Karpas-422 (cell line): Measurements from ENCODE around the gene PRKCQ. TPM values are rescaled to one million over a fixed set of nuclear protein-coding genes. Genes with fewer than 3 reads are reported as not detected.

Experiments used
- DNase-seq: peaks from one replicate; pipeline ENCODE4 v3.0.0-alpha.2; 2015
- H2AFZ ChIP-seq: fragments of 200-600 bp; sonication (generic); 2 replicates; pipeline ENCODE4 v1.6.1; 2014; ENCODE audit warnings: antibody characterized with exemption, low read length, mixed read lengths
- H3K27ac ChIP-seq: fragments of 200-600 bp; sonication (generic); 2 replicates; pipeline ENCODE4 v1.5.1; 2014; ENCODE audit warnings: mild to moderate bottlenecking, low read length, moderate library complexity
- H3K27me3 ChIP-seq: fragments of 200-600 bp; sonication (generic); 2 replicates; pipeline ENCODE4 v1.6.1; 2014; ENCODE audit warnings: low read length, mixed read lengths
- H3K36me3 ChIP-seq: fragments of 200-600 bp; sonication (generic); 2 replicates; pipeline ENCODE4 v1.6.1; 2014; ENCODE audit warnings: low read length, mixed read lengths; ENCODE audit not compliant: insufficient read depth
- H3K4me1 ChIP-seq: fragments of 200-600 bp; sonication (generic); 2 replicates; pipeline ENCODE4 v1.6.1; 2014; ENCODE audit warnings: mild to moderate bottlenecking, low read length, mixed read lengths
- H3K4me2 ChIP-seq: fragments of 200-600 bp; sonication (generic); 2 replicates; pipeline ENCODE4 v1.6.1; 2014; ENCODE audit warnings: low read length, low read depth, mild to moderate bottlenecking; ENCODE audit not compliant: poor library complexity, severe bottlenecking
- H3K4me3 ChIP-seq: fragments of 200-600 bp; sonication (generic); 2 replicates; pipeline ENCODE4 v1.5.1; 2014; ENCODE audit warnings: mild to moderate bottlenecking, antibody characterized with exemption, low read length, mixed read lengths
- H3K79me2 ChIP-seq: fragments of 200-600 bp; sonication (generic); 2 replicates; pipeline ENCODE4 v1.6.1; 2014; ENCODE audit warnings: mild to moderate bottlenecking, low read length, mixed read lengths
- H3K9ac ChIP-seq: fragments of 200-600 bp; sonication (generic); 2 replicates; pipeline ENCODE4 v1.6.0; 2014; ENCODE audit warnings: low read length
- H3K9me2 ChIP-seq: fragments of 200-600 bp; sonication (generic), shearing (Covaris generic); replicated peaks from 2 replicates; pipeline ENCODE4 v1.6.0; 2014; ENCODE audit warnings: mild to moderate bottlenecking, low read length, moderate library complexity; ENCODE audit not compliant: insufficient read depth
- H3K9me3 ChIP-seq: fragments of 300-700, 200-600 bp; sonication (generic); 2 replicates; pipeline ENCODE4 v1.6.1; 2014; ENCODE audit warnings: low read length, mixed read lengths
- H4K20me1 ChIP-seq: fragments of 200-600 bp; sonication (generic); 2 replicates; pipeline ENCODE4 v1.6.1; 2014; ENCODE audit warnings: mild to moderate bottlenecking, antibody characterized with exemption, low read length, low read depth; ENCODE audit not compliant: insufficient read depth
- total RNA-seq: library from RNA; depleted of rRNA; stranded (reverse); fragments of >200 nt; shearing (Covaris generic); gene quantifications from 2 replicates; pipeline ENCODE4 v1.2.3, GENCODE V29; 2014; ENCODE audit warnings: low replicate concordance

The PRKCQ gene
- total RNA-seq, 1 experiment from 2014 or later = not detected

GRCh38 chr10:6574664-6575176 is 5.4 kb downstream of the PRKCQ start:
- H3K4me3 ChIP-seq = no peak overlapping the region

DNA sequence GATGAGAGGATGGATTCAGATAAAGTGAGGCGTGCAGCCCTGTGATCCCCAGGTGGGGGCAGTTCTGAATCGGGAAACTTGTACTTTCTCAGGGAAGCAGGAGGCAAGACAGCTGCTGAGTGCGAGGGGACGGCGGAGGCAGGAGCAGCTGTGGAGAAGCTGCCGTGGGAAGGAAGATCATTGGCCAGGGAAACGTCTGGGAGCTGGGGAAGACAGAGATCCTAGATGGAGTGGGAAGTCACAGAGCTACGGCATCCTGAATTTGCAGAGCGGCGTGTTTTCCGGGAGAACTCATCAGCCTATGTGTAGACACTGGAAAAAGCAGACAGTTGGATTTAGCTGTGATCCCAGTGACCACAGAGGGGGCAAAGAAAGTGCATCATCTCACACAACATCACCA is 9.2 kb downstream of the PRKCQ start:
- Histone ChIP-seq H3K36me3 (no peaks in the 10 kb centered on the region), H3K9me3 (no peaks in the 10 kb centered on the region), H4K20me1 (no peaks in the 10 kb centered on the region), H3K9ac (no peak overlapping the region), H3K9me2 (no peaks in the 10 kb centered on the region), H2AFZ (no peak overlapping the region), H3K4me1 (no peaks in the 10 kb centered on the region), H3K27me3 (no peaks in the 10 kb centered on the region), H3K4me3 (no peak overlapping the region), H3K4me2 (no peak overlapping the region), H3K79me2 (no peaks in the 10 kb centered on the region), H3K27ac (no peak overlapping the region)
- no peak for DNase-seq

More at GRCh38 chr10:6574664-6575176, 5.4 kb downstream of the PRKCQ start:
- H3K9me3 ChIP-seq = no peaks in the 10 kb centered on the region
- DNase-seq = no peak
- no peaks in the 10 kb centered on the region for H3K27me3 ChIP-seq
- H3K4me1 ChIP-seq = no peaks in the 10 kb centered on the region
- H3K27ac ChIP-seq = no peak overlapping the region
- H3K9ac ChIP-seq = no peak overlapping the region
- no peaks in the 10 kb centered on the region for H3K36me3 ChIP-seq
- H3K79me2 ChIP-seq = no peaks in the 10 kb centered on the region
- H4K20me1 ChIP-seq = no peaks in the 10 kb centered on the region
- no peak overlapping the region for H3K4me2 ChIP-seq
- no peak overlapping the region for H2AFZ ChIP-seq
- H3K9me2 ChIP-seq = no peaks in the 10 kb centered on the region

- Histone ChIP-seq H2AFZ (no peak overlapping the region), H3K9me3 (no peaks in the 10 kb centered on the region), H3K9me2 (no peaks in the 10 kb centered on the region), H3K4me2 (no peak overlapping the region), H3K9ac (no peak overlapping the region), H3K4me3 (no peak overlapping the region), H3K36me3 (no peaks in the 10 kb centered on the region), H3K4me1 (no peaks in the 10 kb centered on the region), H4K20me1 (no peaks in the 10 kb centered on the region), H3K27ac (no peak overlapping the region), H3K27me3 (no peaks in the 10 kb centered on the region), H3K79me2 (no peaks in the 10 kb centered on the region)
- DNase-seq = no peak
These were observed 10.8 kb downstream of the PRKCQ start for GRCh38 chr10:6569259-6569658.

DNA sequence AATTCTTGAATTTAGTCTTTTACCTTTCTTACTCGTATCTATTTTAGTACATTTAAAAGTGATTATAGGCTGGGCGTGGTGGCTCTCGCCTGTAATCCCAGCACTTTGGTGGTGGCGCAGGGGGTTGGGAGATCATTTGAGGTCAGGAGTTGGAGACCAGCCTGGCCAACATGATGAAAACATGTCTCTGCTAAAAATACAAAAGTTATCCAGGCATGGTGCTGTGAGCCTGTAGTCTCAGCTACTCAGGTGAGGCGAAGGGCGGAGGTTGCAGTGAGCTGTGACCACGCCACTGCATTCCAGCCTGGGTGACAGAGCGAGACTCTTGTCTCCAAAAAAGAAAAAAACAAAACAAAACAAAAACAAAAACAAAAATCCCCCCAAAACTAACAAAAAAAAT is 12.2 kb downstream of the PRKCQ start:
- no peak for DNase-seq
- no peaks in the 10 kb centered on the region for H3K4me1 ChIP-seq
- H3K4me2 ChIP-seq = no peak overlapping the region
- no peak overlapping the region for H3K4me3 ChIP-seq
- H3K9me3 ChIP-seq = no peaks in the 10 kb centered on the region
- H3K9ac ChIP-seq = no peak overlapping the region
- no peaks in the 10 kb centered on the region for H3K79me2 ChIP-seq
- H3K9me2 ChIP-seq = no peaks in the 10 kb centered on the region
- no peaks in the 10 kb centered on the region for H3K27me3 ChIP-seq
- no peaks in the 10 kb centered on the region for H3K36me3 ChIP-seq
- no peak overlapping the region for H2AFZ ChIP-seq
- no peak overlapping the region for H3K27ac ChIP-seq
- H4K20me1 ChIP-seq = no peaks in the 10 kb centered on the region

- no peak overlapping the region for H3K4me2 ChIP-seq
- H3K27ac ChIP-seq = no peak overlapping the region
- no peaks in the 10 kb centered on the region for H3K9me2 ChIP-seq
- no peak overlapping the region for H2AFZ ChIP-seq
- H3K4me1 ChIP-seq = no peaks in the 10 kb centered on the region
- no peaks in the 10 kb centered on the region for H3K79me2 ChIP-seq
- H3K27me3 ChIP-seq = no peaks in the 10 kb centered on the region
- DNase-seq = no peak
- H3K36me3 ChIP-seq = no peaks in the 10 kb centered on the region
- no peaks in the 10 kb centered on the region for H3K9me3 ChIP-seq
- H3K9ac ChIP-seq = no peak overlapping the region
- no peaks in the 10 kb centered on the region for H4K20me1 ChIP-seq
- H3K4me3 ChIP-seq = no peak overlapping the region
These were observed 12.8 kb downstream of the PRKCQ start for GRCh38 chr10:6567203-6567703.

DNA sequence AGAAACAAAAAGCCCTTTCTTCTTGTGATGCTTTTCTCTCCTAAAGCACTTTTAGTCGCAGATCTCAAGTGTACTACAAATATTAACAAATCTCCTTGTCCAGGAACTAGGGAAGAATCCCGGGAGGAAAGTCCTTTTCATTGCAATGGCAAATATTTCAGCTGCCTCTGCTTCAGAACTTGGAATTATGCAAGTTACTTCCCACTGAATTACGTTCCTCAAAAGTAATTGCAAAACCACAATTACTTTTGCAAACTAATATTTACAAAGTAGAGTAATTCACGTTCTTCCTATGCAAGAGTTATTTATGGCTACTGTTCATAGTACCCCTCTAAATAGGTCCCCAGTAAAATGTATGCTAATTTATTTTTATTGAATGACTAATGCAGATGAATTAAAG is 14.5 kb downstream of the PRKCQ start:
- Histone ChIP-seq H3K4me2 (no peak overlapping the region), H3K4me1 (no peaks in the 10 kb centered on the region), H3K36me3 (no peaks in the 10 kb centered on the region)

DNA sequence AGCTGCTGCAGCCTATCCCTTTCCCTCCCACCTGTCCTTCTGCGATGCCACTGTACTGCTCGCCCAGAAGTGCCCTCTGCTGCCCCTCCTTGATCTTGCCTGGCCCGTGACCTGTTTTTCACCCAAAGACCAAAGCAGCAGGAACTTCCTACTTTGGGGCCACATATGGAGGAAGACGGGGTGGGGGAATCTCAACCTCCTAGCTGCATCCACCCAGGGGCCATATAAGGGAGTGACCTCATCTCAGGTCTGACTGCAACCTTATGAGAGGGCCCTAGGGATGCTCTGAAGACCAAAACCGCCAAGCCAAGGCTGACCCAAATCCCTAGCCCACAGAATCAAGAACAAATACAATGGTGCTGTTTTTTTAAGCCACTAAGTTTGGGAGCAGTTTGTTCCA is 15.7 kb downstream of the PRKCQ start:
- Histone ChIP-seq H3K4me2 (no peak overlapping the region), H3K9me3 (no peaks in the 10 kb centered on the region), H3K4me1 (no peaks in the 10 kb centered on the region), H3K79me2 (no peaks in the 10 kb centered on the region), H3K9me2 (no peaks in the 10 kb centered on the region), H3K27ac (no peak overlapping the region), H2AFZ (no peak overlapping the region), H4K20me1 (no peaks in the 10 kb centered on the region), H3K9ac (no peak overlapping the region), H3K36me3 (no peaks in the 10 kb centered on the region), H3K4me3 (no peak overlapping the region), H3K27me3 (no peaks in the 10 kb centered on the region)
- DNase-seq = no peak

More for the DNA sequence above, 14.5 kb downstream of the PRKCQ start:
- Histone ChIP-seq H3K27ac (no peak overlapping the region), H3K9me2 (no peaks in the 10 kb centered on the region), H3K9ac (no peak overlapping the region), H3K9me3 (no peaks in the 10 kb centered on the region), H4K20me1 (no peaks in the 10 kb centered on the region), H3K27me3 (no peaks in the 10 kb centered on the region), H3K79me2 (no peaks in the 10 kb centered on the region), H2AFZ (no peak overlapping the region), H3K4me3 (no peak overlapping the region)
- DNase-seq = no peak

GRCh38 chr10:6563731-6564130 is 16.3 kb downstream of the PRKCQ start:
- no peaks in the 10 kb centered on the region for H3K9me2 ChIP-seq
- no peaks in the 10 kb centered on the region for H4K20me1 ChIP-seq
- no peaks in the 10 kb centered on the region for H3K9me3 ChIP-seq
- no peaks in the 10 kb centered on the region for H3K36me3 ChIP-seq
- H2AFZ ChIP-seq = no peak overlapping the region
- H3K27me3 ChIP-seq = no peaks in the 10 kb centered on the region
- H3K4me3 ChIP-seq = no peak overlapping the region
- H3K4me1 ChIP-seq = no peaks in the 10 kb centered on the region
- no peak overlapping the region for H3K4me2 ChIP-seq
- DNase-seq = no peak
- H3K9ac ChIP-seq = no peak overlapping the region
- no peak overlapping the region for H3K27ac ChIP-seq
- H3K79me2 ChIP-seq = no peaks in the 10 kb centered on the region

DNA sequence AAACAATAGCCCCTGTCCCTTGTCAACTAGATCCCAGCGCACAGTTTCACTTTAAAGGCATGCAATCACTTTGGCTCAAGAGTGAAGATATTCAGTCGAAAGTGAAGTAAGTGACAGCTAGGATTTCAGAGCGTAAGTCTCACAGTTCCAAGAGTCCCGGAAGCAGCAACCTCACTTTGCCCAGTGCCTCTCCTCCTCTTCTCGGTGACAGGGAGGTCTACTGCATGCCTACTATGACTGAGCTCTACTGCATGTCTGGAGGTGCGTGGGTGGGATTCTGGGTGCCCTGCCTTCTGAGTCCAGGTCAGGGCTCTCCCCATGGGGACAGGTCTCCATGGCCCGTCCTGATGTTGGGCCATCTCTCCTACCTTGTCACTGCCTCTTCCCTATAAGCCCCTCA is 17.0 kb downstream of the PRKCQ start:
- Histone ChIP-seq H3K9ac (no peak overlapping the region), H3K9me3 (no peaks in the 10 kb centered on the region), H3K79me2 (no peaks in the 10 kb centered on the region), H3K27me3 (no peaks in the 10 kb centered on the region), H3K36me3 (no peaks in the 10 kb centered on the region), H3K9me2 (no peaks in the 10 kb centered on the region), H4K20me1 (no peaks in the 10 kb centered on the region), H3K4me1 (no peaks in the 10 kb centered on the region), H3K27ac (no peak overlapping the region), H3K4me3 (no peak overlapping the region), H3K4me2 (no peak overlapping the region), H2AFZ (no peak overlapping the region)
- DNase-seq = no peak
